HEK293 (cell line): Measurements from ENCODE around the gene ASB16.

ENCODE experiments used
- CTCF ChIA-PET: fragments of 350-600 bp; formaldehyde crosslinking; extraction: SDS; loops from one replicate; lab custom pipeline; 2021; ENCODE audit warnings: antibody characterized with exemption; lab: Yijun Ruan, JAX
- POLR2A ChIA-PET: fragments of 300-600 bp; formaldehyde crosslinking; extraction: SDS; loops from one replicate; lab custom pipeline; 2020; ENCODE audit warnings: antibody characterized with exemption, inconsistent platforms; lab: Yijun Ruan, JAX
- H3K27ac ChIP-seq: fragments of 200-500 bp; sonication (Bioruptor generic); 2 replicates; pipeline ENCODE4 v1.5.1; 2014; ENCODE audit warnings: low read depth, low read length, control low read depth, inconsistent platforms; ENCODE audit errors: extremely low read depth
- H3K36me3 ChIP-seq, 2 experiments: fragments of 200-500 bp in 1 of 2; sonication (Bioruptor generic) in 1 of 2; 1 replicate in 1 of 2; 2 replicates in 1 of 2; pipeline ENCODE4 v1.5.1; 2014 to 2017; ENCODE audit warnings: inconsistent platforms in 2 of 2, low read length in 2 of 2; ENCODE audit not compliant: control insufficient read depth in 2 of 2, insufficient read depth in 1 of 2
- H3K4me1 ChIP-seq: fragments of 200-500 bp; sonication (Bioruptor generic); 2 replicates; pipeline ENCODE4 v1.5.1; 2014; ENCODE audit warnings: mild to moderate bottlenecking, low read length, inconsistent platforms; ENCODE audit not compliant: control insufficient read depth, insufficient read depth
- H3K4me3 ChIP-seq: 2 replicates; pipeline ENCODE4 v1.5.1; 2011; ENCODE audit warnings: low read depth, mild to moderate bottlenecking, control low read depth, low read length, moderate library complexity
- H3K9me3 ChIP-seq: fragments of 200-500 bp; sonication (Bioruptor generic); 2 replicates; pipeline ENCODE4 v1.5.1; 2014; ENCODE audit warnings: low read depth, low read length, inconsistent platforms; ENCODE audit not compliant: control insufficient read depth, insufficient read depth
- BCL11B ChIP-seq: fragments of 450-650 bp; formaldehyde crosslinking; IDR thresholded peaks from 2 replicates; pipeline ENCODE4 v1.5.1; 2016; ENCODE audit warnings: low read depth, missing biosample characterization, missing genetic modification characterization
- GLIS2 ChIP-seq: fragments of 450-650 bp; formaldehyde crosslinking; IDR thresholded peaks from 2 replicates; pipeline ENCODE4 v1.5.1; 2016; ENCODE audit warnings: missing biosample characterization, missing genetic modification characterization
- HOXA7 ChIP-seq: sonication (generic); formaldehyde crosslinking; IDR thresholded peaks from 2 replicates; pipeline ENCODE4 v1.8.1; 2022; ENCODE audit warnings: missing genetic modification reagents, borderline replicate concordance
- KLF10 ChIP-seq: fragments of 450-650 bp; IDR thresholded peaks from 2 replicates; pipeline ENCODE4 v1.5.1; 2018; ENCODE audit warnings: missing biosample characterization, mild to moderate bottlenecking, missing genetic modification characterization
- PRDM6 ChIP-seq: fragments of 450-650 bp; formaldehyde crosslinking; IDR thresholded peaks from 2 replicates; pipeline ENCODE4 v1.5.1; 2017; ENCODE audit warnings: missing biosample characterization, missing genetic modification characterization
- REPIN1 ChIP-seq: fragments of 450-650 bp; formaldehyde crosslinking; IDR thresholded peaks from 2 replicates; pipeline ENCODE4 v1.5.1; 2017; ENCODE audit warnings: missing biosample characterization, missing genetic modification characterization, low read depth
- SALL2 ChIP-seq: fragments of 450-650 bp; formaldehyde crosslinking; IDR thresholded peaks from 2 replicates; pipeline ENCODE4 v1.5.0; 2017; ENCODE audit warnings: missing biosample characterization, mild to moderate bottlenecking, missing genetic modification characterization, borderline replicate concordance
- YY1 ChIP-seq: fragments of 450-650 bp; formaldehyde crosslinking; IDR thresholded peaks from 2 replicates; pipeline ENCODE4 v1.5.1; 2018; ENCODE audit warnings: missing biosample characterization, missing genetic modification characterization
- ZFP69B ChIP-seq: fragments of 450-650 bp; formaldehyde crosslinking; IDR thresholded peaks from 2 replicates; pipeline ENCODE4 v1.5.1; 2016; ENCODE audit warnings: missing biosample characterization, missing genetic modification characterization
- ZNF274 ChIP-seq, 2 experiments: fragments of 200-500 bp in 1 of 2; fragments of 450-650 bp in 1 of 2; sonication (Bioruptor generic) in 1 of 2; formaldehyde crosslinking in 1 of 2; IDR thresholded peaks; 2 replicates each; pipeline versions ENCODE4 v1.5.1 to v1.6.1; 2014 to 2016; ENCODE audit warnings: borderline replicate concordance in 1 of 2, inconsistent platforms in 1 of 2, low read length in 1 of 2, missing biosample characterization in 1 of 2, missing genetic modification characterization in 1 of 2
- ZNF529 ChIP-seq: fragments of 450-650 bp; formaldehyde crosslinking; IDR thresholded peaks from 2 replicates; pipeline ENCODE4 v1.5.1; 2017; ENCODE audit warnings: missing genetic modification characterization, missing biosample characterization; ENCODE audit not compliant: insufficient replicate concordance
- ZNF645 ChIP-seq: fragments of 450-650 bp; formaldehyde crosslinking; IDR thresholded peaks from 2 replicates; pipeline ENCODE4; 2016; ENCODE audit warnings: missing biosample characterization, missing genetic modification characterization
- ZNF76 ChIP-seq: fragments of 450-650 bp; formaldehyde crosslinking; IDR thresholded peaks from 2 replicates; pipeline ENCODE4; 2016; ENCODE audit warnings: low read depth, missing biosample characterization, missing genetic modification characterization, borderline replicate concordance
- ZNF837 ChIP-seq: fragments of 450-650 bp; formaldehyde crosslinking; IDR thresholded peaks from 2 replicates; pipeline ENCODE4 v1.5.1; 2016; ENCODE audit warnings: missing biosample characterization, missing genetic modification characterization
- TF ChIP-seq, protein P1 (sequence below): fragments of 450-650 bp; IDR thresholded peaks from 2 replicates; pipeline ENCODE4 v1.5.1; 2018; ENCODE audit warnings: missing biosample characterization, missing genetic modification characterization
- TF ChIP-seq, protein P2 (sequence below): fragments of 450-650 bp; formaldehyde crosslinking; IDR thresholded peaks from 2 replicates; pipeline ENCODE4 v1.5.1; 2016; ENCODE audit warnings: missing biosample characterization, missing genetic modification characterization
- TF ChIP-seq, protein P3 (sequence below): fragments of 450-650 bp; formaldehyde crosslinking; IDR thresholded peaks from 2 replicates; pipeline ENCODE4 v1.5.1; 2016; ENCODE audit warnings: missing biosample characterization, missing genetic modification characterization
- TF ChIP-seq, protein P4 (sequence below): fragments of 450-650 bp; formaldehyde crosslinking; optimal IDR thresholded peaks from 2 replicates; pipeline ENCODE3; 2016; ENCODE audit warnings: missing biosample characterization, mild to moderate bottlenecking, missing genetic modification characterization
- TF ChIP-seq, protein P5 (sequence below): fragments of 450-650 bp; formaldehyde crosslinking; IDR thresholded peaks from 2 replicates; pipeline ENCODE4 v1.5.1; 2016; ENCODE audit warnings: missing biosample characterization, missing genetic modification characterization

Gene ASB16

GRCh38 chr17:44199553-44200477 lies 29.3 kb downstream of the ASB16 start, which contains the start of gene ATXN7L3 (continued):
- TF ChIP-seq, protein P1, sequence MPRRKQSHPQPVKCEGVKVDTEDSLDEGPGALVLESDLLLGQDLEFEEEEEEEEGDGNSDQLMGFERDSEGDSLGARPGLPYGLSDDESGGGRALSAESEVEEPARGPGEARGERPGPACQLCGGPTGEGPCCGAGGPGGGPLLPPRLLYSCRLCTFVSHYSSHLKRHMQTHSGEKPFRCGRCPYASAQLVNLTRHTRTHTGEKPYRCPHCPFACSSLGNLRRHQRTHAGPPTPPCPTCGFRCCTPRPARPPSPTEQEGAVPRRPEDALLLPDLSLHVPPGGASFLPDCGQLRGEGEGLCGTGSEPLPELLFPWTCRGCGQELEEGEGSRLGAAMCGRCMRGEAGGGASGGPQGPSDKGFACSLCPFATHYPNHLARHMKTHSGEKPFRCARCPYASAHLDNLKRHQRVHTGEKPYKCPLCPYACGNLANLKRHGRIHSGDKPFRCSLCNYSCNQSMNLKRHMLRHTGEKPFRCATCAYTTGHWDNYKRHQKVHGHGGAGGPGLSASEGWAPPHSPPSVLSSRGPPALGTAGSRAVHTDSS (tag by site-specific recombination): peak; percentile 72; the same call in 1 of the 2 replicates
- TF ChIP-seq KLF10 (tag by site-specific recombination) (peak; percentile 78), ZNF529 (no peak), ZNF837 (tag by site-specific recombination) (no peak), PRDM6 (no peak), SALL2 (tag by site-specific recombination) (no peak)
- TF ChIP-seq, protein P2, sequence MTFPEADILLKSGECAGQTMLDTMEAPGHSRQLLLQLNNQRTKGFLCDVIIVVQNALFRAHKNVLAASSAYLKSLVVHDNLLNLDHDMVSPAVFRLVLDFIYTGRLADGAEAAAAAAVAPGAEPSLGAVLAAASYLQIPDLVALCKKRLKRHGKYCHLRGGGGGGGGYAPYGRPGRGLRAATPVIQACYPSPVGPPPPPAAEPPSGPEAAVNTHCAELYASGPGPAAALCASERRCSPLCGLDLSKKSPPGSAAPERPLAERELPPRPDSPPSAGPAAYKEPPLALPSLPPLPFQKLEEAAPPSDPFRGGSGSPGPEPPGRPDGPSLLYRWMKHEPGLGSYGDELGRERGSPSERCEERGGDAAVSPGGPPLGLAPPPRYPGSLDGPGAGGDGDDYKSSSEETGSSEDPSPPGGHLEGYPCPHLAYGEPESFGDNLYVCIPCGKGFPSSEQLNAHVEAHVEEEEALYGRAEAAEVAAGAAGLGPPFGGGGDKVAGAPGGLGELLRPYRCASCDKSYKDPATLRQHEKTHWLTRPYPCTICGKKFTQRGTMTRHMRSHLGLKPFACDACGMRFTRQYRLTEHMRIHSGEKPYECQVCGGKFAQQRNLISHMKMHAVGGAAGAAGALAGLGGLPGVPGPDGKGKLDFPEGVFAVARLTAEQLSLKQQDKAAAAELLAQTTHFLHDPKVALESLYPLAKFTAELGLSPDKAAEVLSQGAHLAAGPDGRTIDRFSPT (tag by site-specific recombination): peak; percentile 62; the same call in 1 of the 2 replicates
- TF ChIP-seq, protein P3, sequence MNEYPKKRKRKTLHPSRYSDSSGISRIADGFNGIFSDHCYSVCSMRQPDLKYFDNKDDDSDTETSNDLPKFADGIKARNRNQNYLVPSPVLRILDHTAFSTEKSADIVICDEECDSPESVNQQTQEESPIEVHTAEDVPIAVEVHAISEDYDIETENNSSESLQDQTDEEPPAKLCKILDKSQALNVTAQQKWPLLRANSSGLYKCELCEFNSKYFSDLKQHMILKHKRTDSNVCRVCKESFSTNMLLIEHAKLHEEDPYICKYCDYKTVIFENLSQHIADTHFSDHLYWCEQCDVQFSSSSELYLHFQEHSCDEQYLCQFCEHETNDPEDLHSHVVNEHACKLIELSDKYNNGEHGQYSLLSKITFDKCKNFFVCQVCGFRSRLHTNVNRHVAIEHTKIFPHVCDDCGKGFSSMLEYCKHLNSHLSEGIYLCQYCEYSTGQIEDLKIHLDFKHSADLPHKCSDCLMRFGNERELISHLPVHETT: no peak
- TF ChIP-seq, protein P4, sequence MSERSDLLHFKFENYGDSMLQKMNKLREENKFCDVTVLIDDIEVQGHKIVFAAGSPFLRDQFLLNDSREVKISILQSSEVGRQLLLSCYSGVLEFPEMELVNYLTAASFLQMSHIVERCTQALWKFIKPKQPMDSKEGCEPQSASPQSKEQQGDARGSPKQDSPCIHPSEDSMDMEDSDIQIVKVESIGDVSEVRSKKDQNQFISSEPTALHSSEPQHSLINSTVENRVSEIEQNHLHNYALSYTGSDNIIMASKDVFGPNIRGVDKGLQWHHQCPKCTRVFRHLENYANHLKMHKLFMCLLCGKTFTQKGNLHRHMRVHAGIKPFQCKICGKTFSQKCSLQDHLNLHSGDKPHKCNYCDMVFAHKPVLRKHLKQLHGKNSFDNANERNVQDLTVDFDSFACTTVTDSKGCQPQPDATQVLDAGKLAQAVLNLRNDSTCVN (tag by site-specific recombination): peak; percentile 72

- POLR2A ChIA-PET: interaction anchor here (0.6 to 4.9 kb wide), 14 partner anchors 9 to 1653 kb away, joined by 3 to 46 read pairs (median 8); partner anchors contain the start of genes RUNDC3A and TMUB2
- TF ChIP-seq ZNF76 (tag by site-specific recombination) (no peak; the same call in 1 of the 2 replicates), BCL11B (0 out of 2 replicates have a peak, but pooled peaks have one; percentile 35), REPIN1 (tag by site-specific recombination) (no peak), YY1 (tag by site-specific recombination) (no peak), ZFP69B (tag by site-specific recombination) (peak; percentile 53; the same call in 1 of the 2 replicates), ZNF645 (tag by site-specific recombination) (no peak), GLIS2 (tag by site-specific recombination) (no peak; the same call in 1 of the 2 replicates), ZNF274 (IDR thresholded peaks at IDR 0.05; ENCODE audit: low read length) (no peak), ZNF274 (tag by site-specific recombination; IDR thresholded peaks at IDR 0.05; ENCODE audit: borderline replicate concordance) (no peak), HOXA7 (CRISPR knock-in tag) (no peak)
- TF ChIP-seq, protein P5, sequence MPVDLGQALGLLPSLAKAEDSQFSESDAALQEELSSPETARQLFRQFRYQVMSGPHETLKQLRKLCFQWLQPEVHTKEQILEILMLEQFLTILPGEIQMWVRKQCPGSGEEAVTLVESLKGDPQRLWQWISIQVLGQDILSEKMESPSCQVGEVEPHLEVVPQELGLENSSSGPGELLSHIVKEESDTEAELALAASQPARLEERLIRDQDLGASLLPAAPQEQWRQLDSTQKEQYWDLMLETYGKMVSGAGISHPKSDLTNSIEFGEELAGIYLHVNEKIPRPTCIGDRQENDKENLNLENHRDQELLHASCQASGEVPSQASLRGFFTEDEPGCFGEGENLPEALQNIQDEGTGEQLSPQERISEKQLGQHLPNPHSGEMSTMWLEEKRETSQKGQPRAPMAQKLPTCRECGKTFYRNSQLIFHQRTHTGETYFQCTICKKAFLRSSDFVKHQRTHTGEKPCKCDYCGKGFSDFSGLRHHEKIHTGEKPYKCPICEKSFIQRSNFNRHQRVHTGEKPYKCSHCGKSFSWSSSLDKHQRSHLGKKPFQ: no peak
- TF ChIP-seq, protein P1 (tag by site-specific recombination): no peak
These were observed 30.1 kb downstream of the ASB16 start for GRCh38 chr17:44200478-44201155.

More at GRCh38 chr17:44200478-44201155, 30.1 kb downstream of the ASB16 start:
- H3K4me3 ChIP-seq: peak overlapping the region; percentile 75
- H3K27ac ChIP-seq: peak overlapping the region; percentile 85
- no peaks in the 10 kb centered on the region for H3K9me3 ChIP-seq
- peaks cover 5% of the 10 kb centered on the region for H3K4me1 ChIP-seq
- CTCF ChIA-PET: interaction anchor here (1.0 to 4.1 kb wide), 3 partner anchors 131 to 151 kb away, joined by 3 to 17 read pairs (median 9); partner anchors contain the start of gene GRN
- peaks cover 6 to 23% of the 10 kb centered on the region in 2 experiments; a peak in 1 of 3 replicates for H3K36me3 ChIP-seq
